HUDEP-2 (cell line): ENCODE data around the gene ARHGDIB.
A peak's percentile ranks its signal among the peaks of the same experiment; 100 is the strongest.

Experiments
- DNase-seq, 76 experiments: peaks; one replicate each; lab custom pipeline; 2025; ENCODE audit not compliant: unreplicated experiment in 76 of 76; lab: John Stamatoyannopoulos, UW

The ARHGDIB gene

GRCh38 chr12:14984036-14984435 lies 22.6 kb upstream of the ARHGDIB start:
- no peak for DNase-seq

- DNase-seq: no peak
Observed at GRCh38 chr12:14982991-14983390, 21.6 kb upstream of the ARHGDIB start.

GRCh38 chr12:14982562-14982961 lies 21.2 kb upstream of the ARHGDIB start:
- no peak for DNase-seq

GRCh38 chr12:14981049-14981448 lies 19.6 kb upstream of the ARHGDIB start:
- no peak for DNase-seq

- no peak for DNase-seq
Observed at GRCh38 chr12:14979468-14979867, 18.1 kb upstream of the ARHGDIB start.

GRCh38 chr12:14976658-14977057 lies 15.3 kb upstream of the ARHGDIB start:
- no peak for DNase-seq

GRCh38 chr12:14975457-14975856 lies 14.1 kb upstream of the ARHGDIB start:
- no peak for DNase-seq

- no peak for DNase-seq
Observed at GRCh38 chr12:14974633-14975032, 13.2 kb upstream of the ARHGDIB start.

GRCh38 chr12:14972816-14973215 lies 11.4 kb upstream of the ARHGDIB start, which contains the start of gene PDE6H:
Gene PDE6H, plus strand, starts transcription at chr12:14973042. Its CDS starts 4,971 bp downstream, at chr12:14978013.
- no peak for DNase-seq

GRCh38 chr12:14970473-14970872 lies 9.1 kb upstream of the ARHGDIB start:
- peak in 2 of 76 experiments; percentile 11 to 15 for DNase-seq

- DNase-seq: no peak
Observed at GRCh38 chr12:14968478-14968877, 7.1 kb upstream of the ARHGDIB start.

- DNase-seq: no peak
Observed at GRCh38 chr12:14965221-14965620, 3.8 kb upstream of the ARHGDIB start.

- no peak for DNase-seq
Observed at GRCh38 chr12:14964406-14964805, 3.0 kb upstream of the ARHGDIB start.

- DNase-seq: no peak
Observed at GRCh38 chr12:14963520-14963919, 2.1 kb upstream of the ARHGDIB start.

- DNase-seq: no peak
Observed at GRCh38 chr12:14962797-14963196, 1.4 kb upstream of the ARHGDIB start.

GRCh38 chr12:14962153-14962539 lies 745 bp upstream of the ARHGDIB start:
- DNase-seq: peak in 3 of 76 experiments; percentile 15 to 51 (median 49)

- peak in 25 of 76 experiments; percentile 17 to 60 (median 30) for DNase-seq
Observed at GRCh38 chr12:14960548-14961465, 594 bp downstream of the ARHGDIB start.

- DNase-seq: no peak
Observed at GRCh38 chr12:14959916-14960496, 1.4 kb downstream of the ARHGDIB start.

- no peak for DNase-seq
Observed at GRCh38 chr12:14959463-14959862, 1.9 kb downstream of the ARHGDIB start.

GRCh38 chr12:14959126-14959440 lies 2.3 kb downstream of the ARHGDIB start:
- no peak for DNase-seq

GRCh38 chr12:14958361-14959125 lies 2.9 kb downstream of the ARHGDIB start:
- no peak for DNase-seq
